ENCODE results near the gene PPFIBP1.
"Not testable (repeated sequence)": the region's sequence is repeated elsewhere in the genome, so short reads cannot be mapped to it uniquely, and the experiment has no call there.

DNA sequence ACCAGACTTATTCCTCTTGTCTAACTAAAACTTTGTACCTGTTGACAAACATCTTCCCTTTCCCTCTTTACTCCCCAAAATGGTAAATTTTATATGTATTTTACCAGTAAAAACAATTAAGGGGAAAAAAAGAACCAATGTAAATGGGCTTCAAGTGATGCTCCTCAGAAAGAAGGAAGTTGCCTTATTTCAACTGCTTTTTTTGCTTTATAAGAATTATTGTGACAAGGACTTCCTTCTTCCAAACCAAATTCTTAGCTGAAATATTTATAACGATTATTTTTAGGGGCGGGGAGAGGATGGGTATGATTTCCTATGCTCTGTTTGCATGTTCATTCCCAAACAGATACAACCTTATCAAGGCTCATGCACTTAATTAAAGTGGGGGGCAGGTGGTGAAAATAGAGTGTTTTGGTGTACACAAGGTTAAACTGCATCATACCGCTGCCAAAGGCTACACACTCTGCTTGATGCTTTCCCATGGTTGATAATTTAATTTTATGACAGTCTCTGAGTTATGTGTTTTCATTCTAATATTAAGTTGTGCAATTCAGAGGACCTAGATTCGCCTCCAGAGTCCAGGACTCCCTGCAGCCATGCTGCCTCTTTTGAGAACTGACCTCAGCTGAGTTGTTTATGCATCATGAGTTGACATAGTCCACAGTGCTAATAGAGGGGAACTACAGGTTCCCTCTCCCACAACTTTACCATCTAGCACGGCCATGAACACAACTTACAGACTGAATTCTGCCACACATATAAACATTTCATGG lies 77.2 kb downstream of the PPFIBP1 start:
- not testable (repeated sequence) for TF ChIP-seq CTCF (IDR thresholded peaks at IDR 0.05); EZH2 (IDR thresholded peaks at IDR 0.05; ENCODE audit: borderline replicate concordance, insufficient read depth, low read depth, low read length, poor library complexity, severe bottlenecking)
